PC-3 (cell line): ENCODE measurements around the gene ARHGAP15. TPM values are rescaled to one million over a fixed set of nuclear protein-coding genes. Genes with fewer than 3 reads are reported as not detected.

ENCODE experiments used
- ATAC-seq: fragments of 200-7000 bp; cut with Tn5 transposase; 2 replicates; pipeline ENCODE4 v1.9.1; 2020; ENCODE audit warnings: mild to moderate bottlenecking, moderate library complexity
- BruUV-seq: library from RNA; stranded (reverse); fragments of 400-500 nt; replicated peaks from 2 replicates; lab custom pipeline; 2021; lab: Mats Ljungman, UMichigan
- CTCF ChIA-PET: fragments of 300-600 bp; sonication (Branson Sonifier 250); formaldehyde crosslinking; loops from one replicate; lab custom pipeline; 2022; ENCODE audit warnings: antibody characterized with exemption; lab: Charles Lee
- POLR2A ChIA-PET: fragments of 300-600 bp; sonication (Branson Sonifier 250); formaldehyde crosslinking; loops from one replicate; lab custom pipeline; 2022; ENCODE audit warnings: antibody characterized with exemption; ENCODE audit not compliant: unreplicated experiment; lab: Charles Lee
- DNase-seq: peaks from one replicate; pipeline ENCODE4 v3.0.0-alpha.2; 2015
- H2AFZ ChIP-seq: fragments of 300-600 bp; sonication (generic); 2 replicates; pipeline ENCODE4 v1.6.0; 2016; ENCODE audit warnings: antibody characterized with exemption, low read length
- H3F3A ChIP-seq: fragments of 300-600 bp; sonication (generic); one replicate; pipeline ENCODE4 v1.6.0; 2017; ENCODE audit warnings: antibody characterized with exemption, low read length, control low read depth, mild to moderate bottlenecking; ENCODE audit not compliant: unreplicated experiment
- H3K27ac ChIP-seq: fragments of 300-600 bp; sonication (generic); 2 replicates; pipeline ENCODE4 v1.5.1; 2016; ENCODE audit warnings: mild to moderate bottlenecking, low read length
- H3K27me3 ChIP-seq: fragments of 300-600 bp; sonication (generic); 2 replicates; pipeline ENCODE4 v1.6.1; 2016; ENCODE audit warnings: low read length, mixed read lengths
- H3K36me3 ChIP-seq: fragments of 300-600 bp; sonication (generic); 2 replicates; pipeline ENCODE4 v1.6.1; 2016; ENCODE audit warnings: low read depth, mixed run types, low read length, mixed read lengths
- H3K4me1 ChIP-seq: fragments of 300-600 bp; sonication (generic); 2 replicates; pipeline ENCODE4 v1.5.1; 2016; ENCODE audit warnings: low read length; ENCODE audit not compliant: insufficient read depth
- H3K4me2 ChIP-seq: fragments of 300-600 bp; sonication (generic); 2 replicates; pipeline ENCODE4 v1.6.0; 2016; ENCODE audit warnings: low read length
- H3K4me3 ChIP-seq: fragments of 300-600 bp; sonication (generic); 2 replicates; pipeline ENCODE4 v1.5.1; 2016; ENCODE audit warnings: mild to moderate bottlenecking, low read length, mixed read lengths
- H3K79me2 ChIP-seq: fragments of 300-600 bp; sonication (generic); 2 replicates; pipeline ENCODE4 v1.6.1; 2017; ENCODE audit warnings: low read length, mixed read lengths
- H3K9ac ChIP-seq: fragments of 300-600 bp; sonication (generic); 2 replicates; pipeline ENCODE4 v1.6.0; 2016; ENCODE audit warnings: mild to moderate bottlenecking, low read length
- H3K9me2 ChIP-seq: fragments of 300-600 bp; sonication (generic); replicated peaks from 2 replicates; pipeline ENCODE4 v1.6.1; 2016; ENCODE audit warnings: mixed run types, low read length, mixed read lengths
- H3K9me3 ChIP-seq: fragments of 300-600 bp; sonication (generic); 2 replicates; pipeline ENCODE4 v1.6.1; 2016; ENCODE audit warnings: low read length, mixed read lengths
- H4K20me1 ChIP-seq: fragments of 300-600 bp; sonication (generic); 2 replicates; pipeline ENCODE4 v1.6.1; 2016; ENCODE audit warnings: low read length, mixed read lengths
- CTCF ChIP-seq: fragments of 300-600 bp; sonication (generic); conservative IDR thresholded peaks from 2 replicates; pipeline ENCODE4 v1.5.1; 2017; ENCODE audit warnings: antibody characterized with exemption, low read depth, mild to moderate bottlenecking, low read length
- EZH2 ChIP-seq: fragments of 300-600 bp; sonication (generic); IDR thresholded peaks from one replicate; pipeline ENCODE4 v1.6.1; 2017; ENCODE audit warnings: antibody characterized with exemption, mild to moderate bottlenecking, low read length; ENCODE audit not compliant: unreplicated experiment
- EZH2phosphoT487 ChIP-seq: fragments of 300-600 bp; sonication (generic); IDR thresholded peaks from 2 replicates; pipeline ENCODE4 v1.6.1; 2018; ENCODE audit warnings: mild to moderate bottlenecking, antibody characterized with exemption, low read length, borderline replicate concordance
- intact Hi-C: fragments of 100-400 bp; cut with micrococcal nuclease; formaldehyde crosslinking; loops from 2 replicates; pipeline ENCODE4 v1.9.0; 2023
- total RNA-seq: library from RNA; depleted of rRNA; stranded (reverse); fragments of >200 nt; gene quantifications from 2 replicates; pipeline ENCODE4 v1.2.3, GENCODE V29; 2014

ARHGAP15 gene
- total RNA-seq, 1 experiment from 2014 or later = not detected

GRCh38 chr2:143601828-143602227, 472.6 kb downstream of the ARHGAP15 start:
- DNase-seq (no peak), ATAC-seq (no peak)
- POLR2A ChIA-PET = no interaction called here
- TF ChIP-seq CTCF (no peak), EZH2phosphoT487 (no peak), EZH2 (no peak)
- H4K20me1 ChIP-seq = no peaks in the 10 kb centered on the region
- no peaks in the 10 kb centered on the region for H3K4me1 ChIP-seq
- no peak overlapping the region for H2AFZ ChIP-seq
- no peaks in the 10 kb centered on the region for H3K79me2 ChIP-seq
- no peaks in the 10 kb centered on the region for H3K27me3 ChIP-seq
- no peaks in the 10 kb centered on the region for H3K9me3 ChIP-seq
- no peak overlapping the region for H3K4me2 ChIP-seq
- no peaks in the 10 kb centered on the region for H3K9me2 ChIP-seq
- H3K4me3 ChIP-seq = no peak overlapping the region
- CTCF ChIA-PET = no interaction called here
- no peaks in the 10 kb centered on the region for H3K36me3 ChIP-seq
- H3F3A ChIP-seq = no peaks in the 10 kb centered on the region
- no TSS peak for BruUV-seq
- H3K27ac ChIP-seq = no peak overlapping the region
- intact Hi-C loops = no loop called here
- no peak overlapping the region for H3K9ac ChIP-seq

- Histone ChIP-seq H3K36me3 (no peaks in the 10 kb centered on the region), H2AFZ (no peak overlapping the region), H3K27ac (no peak overlapping the region), H3K79me2 (no peaks in the 10 kb centered on the region), H3K9ac (no peak overlapping the region), H4K20me1 (no peaks in the 10 kb centered on the region), H3K9me3 (no peaks in the 10 kb centered on the region), H3K4me1 (no peaks in the 10 kb centered on the region), H3K4me3 (no peak overlapping the region), H3F3A (no peaks in the 10 kb centered on the region), H3K27me3 (no peaks in the 10 kb centered on the region), H3K4me2 (no peak overlapping the region), H3K9me2 (no peaks in the 10 kb centered on the region)
- intact Hi-C loops = no loop called here
- TF ChIP-seq EZH2phosphoT487 (no peak), CTCF (no peak), EZH2 (no peak)
- POLR2A ChIA-PET = interaction anchor here (0.7 kb wide), 1 partner anchor 9 kb away, joined by 4 read pairs; no protein-coding TSS in a partner anchor
- no peak for ATAC-seq
- no peak for DNase-seq
- CTCF ChIA-PET = no interaction called here
- no TSS peak for BruUV-seq
Observed at GRCh38 chr2:143603035-143603655, 473.9 kb downstream of the ARHGAP15 start.

- no peak overlapping the region for H3K4me3 ChIP-seq
- no peaks in the 10 kb centered on the region for H3K36me3 ChIP-seq
- no peaks in the 10 kb centered on the region for H3K4me1 ChIP-seq
- H3K9ac ChIP-seq = no peak overlapping the region
- TF ChIP-seq EZH2phosphoT487 (no peak), EZH2 (no peak), CTCF (no peak)
- CTCF ChIA-PET = no interaction called here
- no peaks in the 10 kb centered on the region for H3K9me2 ChIP-seq
- no peaks in the 10 kb centered on the region for H3K27me3 ChIP-seq
- DNase-seq (no peak), ATAC-seq (no peak)
- POLR2A ChIA-PET = interaction anchor here (0.7 kb wide), 1 partner anchor 8 kb away, joined by 4 read pairs; no protein-coding TSS in a partner anchor
- no peak overlapping the region for H2AFZ ChIP-seq
- H3K9me3 ChIP-seq = no peaks in the 10 kb centered on the region
- no peak overlapping the region for H3K4me2 ChIP-seq
- H3K79me2 ChIP-seq = no peaks in the 10 kb centered on the region
- no TSS peak for BruUV-seq
- no peak overlapping the region for H3K27ac ChIP-seq
- no peaks in the 10 kb centered on the region for H4K20me1 ChIP-seq
- intact Hi-C loops = no loop called here
- H3F3A ChIP-seq = no peaks in the 10 kb centered on the region
Observed at GRCh38 chr2:143603846-143604565, 474.8 kb downstream of the ARHGAP15 start.
